Inflammatory macrophage treated with lipopolysaccharide for 4 hours (primary cell): ENCODE data around the gene SERP2.
A peak's percentile ranks its signal among the peaks of the same experiment; 100 is the strongest.

Experiments
- DNase-seq: peaks from one replicate; pipeline ENCODE4 v3.0.0-alpha.2; 2020

The SERP2 gene

GRCh38 chr13:44415815-44416214 is 42.2 kb downstream of the SERP2 start:
- DNase-seq: no peak

- peak; percentile 49 for DNase-seq
These were observed 42.7 kb downstream of the SERP2 start for GRCh38 chr13:44416301-44416700.

GRCh38 chr13:44416744-44417143 is 43.1 kb downstream of the SERP2 start:
- no peak for DNase-seq

- no peak for DNase-seq
These were observed 43.8 kb downstream of the SERP2 start for GRCh38 chr13:44417446-44417845.

GRCh38 chr13:44417876-44418275 is 44.3 kb downstream of the SERP2 start:
- no peak for DNase-seq

GRCh38 chr13:44420376-44421220 is 47.0 kb downstream of the SERP2 start:
- DNase-seq: no peak

GRCh38 chr13:44421853-44422525 is 48.4 kb downstream of the SERP2 start:
- DNase-seq: no peak

GRCh38 chr13:44422755-44423643 is 49.4 kb downstream of the SERP2 start:
- DNase-seq: no peak

GRCh38 chr13:44423824-44424223 is 50.2 kb downstream of the SERP2 start:
- DNase-seq: no peak

- DNase-seq: no peak
These were observed 51.6 kb downstream of the SERP2 start for GRCh38 chr13:44425041-44425814.

- no peak for DNase-seq
These were observed 52.1 kb downstream of the SERP2 start for GRCh38 chr13:44425815-44426078.

GRCh38 chr13:44426461-44426860 is 52.8 kb downstream of the SERP2 start:
- no peak for DNase-seq

GRCh38 chr13:44429311-44429710 is 55.7 kb downstream of the SERP2 start:
- DNase-seq: no peak

GRCh38 chr13:44431150-44431549 is 57.5 kb downstream of the SERP2 start:
- DNase-seq: no peak

- DNase-seq: no peak
These were observed 59.0 kb downstream of the SERP2 start for GRCh38 chr13:44432650-44433049.

- DNase-seq: no peak
These were observed 60.5 kb downstream of the SERP2 start for GRCh38 chr13:44433863-44434765.

- no peak for DNase-seq
These were observed 61.1 kb downstream of the SERP2 start for GRCh38 chr13:44434766-44435141.

GRCh38 chr13:44435142-44435918 is 61.7 kb downstream of the SERP2 start:
- DNase-seq: peak; percentile 95

GRCh38 chr13:44435919-44436510 is 62.4 kb downstream of the SERP2 start:
- DNase-seq: peak; percentile 46

GRCh38 chr13:44436589-44437337 is 63.1 kb downstream of the SERP2 start:
- peak; percentile 72 for DNase-seq
